Measurements from ENCODE around the gene CCDC8. TPM values are rescaled to one million over a fixed set of nuclear protein-coding genes. Genes with fewer than 3 reads are reported as not detected.
"Not testable (repeated sequence)": the region's sequence is repeated elsewhere in the genome, so short reads cannot be mapped to it uniquely, and the experiment has no call there.

Gene CCDC8
- total and polyA plus RNA-seq, 4 donors: 9.6 to 25.7 (median 14.9) TPM

- H3K9me3 ChIP-seq (ENCODE audit: control insufficient read depth, low read length); H3K27ac ChIP-seq (ENCODE audit: low read depth in 1 of 2, low read length in 2 of 2); ATAC-seq (ENCODE audit: low FRiP score); H3K27me3 ChIP-seq (ENCODE audit: control insufficient read depth in 1 of 2, insufficient read depth in 2 of 2, low read length in 1 of 2); intact Hi-C loops (cut with DNase I); H3K4me3 ChIP-seq (ENCODE audit: low read length in 2 of 2); H3K36me3 ChIP-seq (ENCODE audit: control insufficient read depth in 1 of 2, insufficient read depth in 2 of 2, low read length in 1 of 2); H3K4me1 ChIP-seq (ENCODE audit: control insufficient read depth in 1 of 2, insufficient read depth in 2 of 2, low read length in 2 of 2); DNase-seq: not testable (repeated sequence)
- 95 to 97% methylated on average over 4 of the region's 4 CpGs for WGBS, 2 donors
These were observed 22.3 kb upstream of the CCDC8 start for GRCh38 chr19:46435689-46436088.

DNA sequence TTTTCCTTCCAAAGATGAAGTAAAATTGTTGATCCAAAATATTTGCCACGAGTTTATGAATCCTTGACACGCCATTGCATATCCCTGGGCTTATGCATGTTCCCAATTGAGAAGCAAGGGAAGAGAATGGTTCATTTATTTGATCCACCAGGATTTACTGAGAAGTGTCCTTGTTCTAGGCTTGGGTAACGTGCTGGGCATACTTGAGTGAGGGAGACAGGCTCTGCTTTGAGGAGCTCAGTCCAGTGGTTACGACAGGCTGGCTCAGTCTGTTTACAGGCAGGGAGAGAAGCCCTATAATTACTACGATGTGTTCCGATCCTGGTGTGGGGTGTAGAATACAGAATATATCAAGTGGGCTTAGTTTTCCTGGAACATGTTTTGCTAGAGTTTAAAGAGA lies 21.6 kb upstream of the CCDC8 start:
- Histone ChIP-seq H3K4me1 (ENCODE audit: control insufficient read depth in 1 of 2, insufficient read depth in 2 of 2, low read length in 2 of 2) (no peaks in the 10 kb centered on the region), H3K36me3 (ENCODE audit: control insufficient read depth in 1 of 2, insufficient read depth in 2 of 2, low read length in 1 of 2) (no peaks in the 10 kb centered on the region), H3K27ac (ENCODE audit: low read depth in 1 of 2, low read length in 2 of 2) (no peak overlapping the region), H3K9me3 (ENCODE audit: control insufficient read depth, low read length) (no peaks in the 10 kb centered on the region), H3K27me3 (ENCODE audit: control insufficient read depth in 1 of 2, insufficient read depth in 2 of 2, low read length in 1 of 2) (no peaks in the 10 kb centered on the region), H3K4me3 (ENCODE audit: low read length in 2 of 2) (no peak overlapping the region)
- DNase-seq: peak in 1 of 2 donors; percentile 10
- intact Hi-C loops (cut with DNase I): no loop called here
- 64 to 72% methylated on average over 6 of the region's 6 CpGs for WGBS, 2 donors
- ATAC-seq (ENCODE audit: low FRiP score): no peak

DNA sequence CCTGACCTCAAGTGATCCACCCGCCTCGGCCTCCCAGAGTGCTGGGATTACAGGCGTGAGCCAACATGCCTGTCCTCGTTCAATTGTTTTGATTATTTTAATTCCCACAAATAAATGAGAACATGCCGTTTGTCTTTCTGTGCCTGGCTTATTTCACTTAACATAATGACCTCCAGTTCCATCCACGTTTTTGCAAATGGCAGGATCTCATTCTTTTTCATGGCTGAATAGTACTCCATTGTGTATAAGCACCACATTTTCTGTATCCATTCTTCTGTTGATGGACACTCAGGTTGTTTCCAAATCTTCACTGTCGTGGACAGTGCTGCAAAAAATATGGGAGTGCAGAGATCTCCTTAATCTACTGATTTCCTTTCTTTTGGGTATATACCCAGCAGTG lies 20.1 kb upstream of the CCDC8 start:
- ATAC-seq (ENCODE audit: low FRiP score); H3K36me3 ChIP-seq (ENCODE audit: control insufficient read depth in 1 of 2, insufficient read depth in 2 of 2, low read length in 1 of 2); H3K27ac ChIP-seq (ENCODE audit: low read depth in 1 of 2, low read length in 2 of 2); H3K4me1 ChIP-seq (ENCODE audit: control insufficient read depth in 1 of 2, insufficient read depth in 2 of 2, low read length in 2 of 2); intact Hi-C loops (cut with DNase I); H3K27me3 ChIP-seq (ENCODE audit: control insufficient read depth in 1 of 2, insufficient read depth in 2 of 2, low read length in 1 of 2); H3K9me3 ChIP-seq (ENCODE audit: control insufficient read depth, low read length); H3K4me3 ChIP-seq (ENCODE audit: low read length in 2 of 2); DNase-seq: not testable (repeated sequence)
- 73 to 76% methylated on average over 7 of the region's 7 CpGs for WGBS, 2 donors

DNA sequence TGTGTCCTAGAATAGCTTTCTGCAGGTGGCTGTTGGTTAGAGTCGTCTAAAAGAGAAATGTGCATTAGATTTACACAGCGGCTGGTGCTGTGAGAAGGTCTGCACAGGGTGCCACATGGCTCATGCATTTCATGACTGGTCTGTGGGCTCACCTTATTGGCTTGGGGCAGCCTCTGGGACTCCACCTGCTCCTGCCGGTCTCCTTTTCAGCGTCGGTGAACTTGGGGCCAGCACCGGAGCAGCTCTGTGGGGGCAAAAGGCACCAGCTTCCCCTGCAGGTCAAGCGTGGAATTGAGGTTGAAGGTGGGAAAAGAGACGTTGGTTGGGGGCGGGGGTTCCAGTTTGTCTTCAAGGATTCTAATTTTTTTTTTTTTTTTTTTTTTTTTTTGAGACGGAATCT lies 18.5 kb upstream of the CCDC8 start:
- no peaks in the 10 kb centered on the region for H3K4me1 ChIP-seq (ENCODE audit: control insufficient read depth in 1 of 2, insufficient read depth in 2 of 2, low read length in 2 of 2)
- no peak overlapping the region for H3K27ac ChIP-seq (ENCODE audit: low read depth in 1 of 2, low read length in 2 of 2)
- no peaks in the 10 kb centered on the region for H3K36me3 ChIP-seq (ENCODE audit: control insufficient read depth in 1 of 2, insufficient read depth in 2 of 2, low read length in 1 of 2)
- intact Hi-C loops (cut with DNase I): no loop called here
- no peak overlapping the region for H3K4me3 ChIP-seq (ENCODE audit: low read length in 2 of 2)
- 62 to 64% methylated on average over 10 of the region's 10 CpGs for WGBS, 2 donors
- no peaks in the 10 kb centered on the region for H3K9me3 ChIP-seq (ENCODE audit: control insufficient read depth, low read length)
- H3K27me3 ChIP-seq (ENCODE audit: control insufficient read depth in 1 of 2, insufficient read depth in 2 of 2, low read length in 1 of 2): no peaks in the 10 kb centered on the region
- DNase-seq (peak in 1 of 2 donors; percentile 61), ATAC-seq (ENCODE audit: low FRiP score) (no peak)

DNA sequence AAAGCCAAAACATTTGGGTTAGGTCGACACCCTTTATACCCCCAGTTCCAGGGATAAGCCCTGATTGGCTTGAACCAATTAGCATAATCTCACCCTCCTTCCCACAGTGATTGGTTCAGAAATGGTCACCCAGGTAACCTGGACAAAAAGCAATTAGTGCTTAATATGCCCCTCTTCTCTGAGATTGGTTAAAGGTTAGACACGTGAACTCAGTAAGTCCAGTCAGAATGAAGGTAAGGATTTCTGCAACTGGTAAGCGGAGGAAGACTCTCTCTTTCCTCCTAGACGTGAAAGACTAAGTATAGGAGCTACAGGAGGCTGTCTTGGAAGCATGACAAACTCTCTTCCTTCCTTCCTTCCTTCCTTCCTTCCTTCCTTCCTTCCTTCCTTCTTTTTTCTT lies 16.6 kb upstream of the CCDC8 start:
- H3K27ac ChIP-seq (ENCODE audit: low read depth in 1 of 2, low read length in 2 of 2): no peak overlapping the region
- no peaks in the 10 kb centered on the region for H3K27me3 ChIP-seq (ENCODE audit: control insufficient read depth in 1 of 2, insufficient read depth in 2 of 2, low read length in 1 of 2)
- no peaks in the 10 kb centered on the region for H3K9me3 ChIP-seq (ENCODE audit: control insufficient read depth, low read length)
- intact Hi-C loops (cut with DNase I): no loop called here
- no peaks in the 10 kb centered on the region for H3K4me1 ChIP-seq (ENCODE audit: control insufficient read depth in 1 of 2, insufficient read depth in 2 of 2, low read length in 2 of 2)
- no peaks in the 10 kb centered on the region for H3K36me3 ChIP-seq (ENCODE audit: control insufficient read depth in 1 of 2, insufficient read depth in 2 of 2, low read length in 1 of 2)
- H3K4me3 ChIP-seq (ENCODE audit: low read length in 2 of 2): no peak overlapping the region
- DNase-seq (no peak), ATAC-seq (ENCODE audit: low FRiP score) (no peak)
- WGBS, 2 donors: 85 to 91% methylated on average over 4 of the region's 4 CpGs

- 12 to 15% methylated on average over 44 to 52 of the region's 52 CpGs for WGBS, 2 donors
- H3K36me3 ChIP-seq (ENCODE audit: control insufficient read depth in 1 of 2, insufficient read depth in 2 of 2, low read length in 1 of 2): no peaks in the 10 kb centered on the region
- H3K4me3 ChIP-seq (ENCODE audit: low read length in 2 of 2): peak within 1 kb of the TSS; percentile 14 to 30
- peak; percentile 90 to 95 for DNase-seq
- intact Hi-C loops (cut with DNase I): no loop called here
- H3K4me1 ChIP-seq (ENCODE audit: control insufficient read depth in 1 of 2, insufficient read depth in 2 of 2, low read length in 2 of 2): no peaks in the 10 kb centered on the region
- peak; percentile 77 for ATAC-seq (ENCODE audit: low FRiP score)
- H3K27ac ChIP-seq (ENCODE audit: low read depth in 1 of 2, low read length in 2 of 2): peak within 1 kb of the TSS in 1 of 2 donors; percentile 43
- H3K27me3 ChIP-seq (ENCODE audit: control insufficient read depth in 1 of 2, insufficient read depth in 2 of 2, low read length in 1 of 2): no peaks in the 10 kb centered on the region
- no peaks in the 10 kb centered on the region for H3K9me3 ChIP-seq (ENCODE audit: control insufficient read depth, low read length)
These were observed 15.1 kb upstream of the CCDC8 start, which contains the start of gene PNMA8C for GRCh38 chr19:46428239-46429135. TSS of gene PNMA8C (minus strand) at chr19:46428936. CDS start at chr19:46428359, 577 bp downstream.

- intact Hi-C loops (cut with DNase I): no loop called here
- WGBS, 2 donors: 39 to 41% methylated on average over 17 of the region's 17 CpGs
- peak; percentile 27 for ATAC-seq (ENCODE audit: low FRiP score)
- no peaks in the 10 kb centered on the region for H3K9me3 ChIP-seq (ENCODE audit: control insufficient read depth, low read length)
- H3K4me3 ChIP-seq (ENCODE audit: low read length in 2 of 2): peak overlapping the region in 1 of 2 donors; percentile 11
- H3K27ac ChIP-seq (ENCODE audit: low read depth in 1 of 2, low read length in 2 of 2): peak overlapping the region in 1 of 2 donors; percentile 16
- no peaks in the 10 kb centered on the region for H3K36me3 ChIP-seq (ENCODE audit: control insufficient read depth in 1 of 2, insufficient read depth in 2 of 2, low read length in 1 of 2)
- no peaks in the 10 kb centered on the region for H3K27me3 ChIP-seq (ENCODE audit: control insufficient read depth in 1 of 2, insufficient read depth in 2 of 2, low read length in 1 of 2)
- peak in 1 of 2 donors; percentile 75 for DNase-seq
- no peaks in the 10 kb centered on the region for H3K4me1 ChIP-seq (ENCODE audit: control insufficient read depth in 1 of 2, insufficient read depth in 2 of 2, low read length in 2 of 2)
These were observed 14.2 kb upstream of the CCDC8 start for GRCh38 chr19:46427518-46428045.

DNA sequence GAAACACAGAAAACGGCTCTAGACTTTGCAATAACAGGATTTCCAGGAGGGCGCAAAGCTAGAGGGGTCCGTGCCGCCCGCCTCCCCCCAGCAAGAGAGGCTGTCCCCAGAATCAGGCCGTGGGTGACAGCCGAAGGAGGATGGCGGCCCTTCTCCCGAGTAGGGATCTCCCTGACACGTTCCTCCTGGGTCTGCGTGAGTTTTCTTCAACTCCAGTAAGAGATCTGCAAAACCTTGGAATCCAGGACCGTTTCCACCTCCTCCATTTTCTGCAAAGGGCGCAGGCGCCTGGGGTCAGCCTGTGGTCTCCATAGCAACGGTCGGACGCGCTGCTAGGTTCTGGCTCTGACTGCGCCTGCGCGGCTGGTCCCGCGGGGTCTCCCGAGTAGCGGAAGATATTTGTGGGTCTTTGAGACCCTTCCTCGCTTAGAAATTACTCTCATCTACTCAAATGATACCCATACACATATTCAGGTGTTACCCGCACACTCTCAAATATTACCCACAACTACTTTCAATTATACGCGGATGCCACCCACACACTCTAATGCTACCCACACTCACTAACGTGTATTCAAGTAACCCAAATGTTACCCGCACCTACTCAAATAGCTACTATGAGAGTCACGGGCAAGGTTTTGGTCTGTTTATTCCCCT lies 13.3 kb upstream of the CCDC8 start:
- H3K4me3 ChIP-seq (ENCODE audit: low read length in 2 of 2): peak overlapping the region in 1 of 2 donors; percentile 56
- DNase-seq (peak; percentile 90 to 93), ATAC-seq (ENCODE audit: low FRiP score) (peak; percentile 85)
- no peaks in the 10 kb centered on the region for H3K36me3 ChIP-seq (ENCODE audit: control insufficient read depth in 1 of 2, insufficient read depth in 2 of 2, low read length in 1 of 2)
- no peaks in the 10 kb centered on the region for H3K9me3 ChIP-seq (ENCODE audit: control insufficient read depth, low read length)
- 0 to 1% methylated on average over 32 of the region's 32 CpGs for WGBS, 2 donors
- H3K27ac ChIP-seq (ENCODE audit: low read depth in 1 of 2, low read length in 2 of 2): no peak overlapping the region
- H3K4me1 ChIP-seq (ENCODE audit: control insufficient read depth in 1 of 2, insufficient read depth in 2 of 2, low read length in 2 of 2): no peaks in the 10 kb centered on the region
- no peaks in the 10 kb centered on the region for H3K27me3 ChIP-seq (ENCODE audit: control insufficient read depth in 1 of 2, insufficient read depth in 2 of 2, low read length in 1 of 2)
- intact Hi-C loops (cut with DNase I): no loop called here
